GM18511 (cell line): ENCODE data around the gene HSPA2.
"Not testable (repeated sequence)": the region's sequence is repeated elsewhere in the genome, so short reads cannot be mapped to it uniquely, and the experiment has no call there.

Experiments used
- ATAC-seq: cut with Tn5 transposase; IDR thresholded peaks from one replicate; pipeline ENCODE4 v1.9.1; 2021; ENCODE audit warnings: mild to moderate bottlenecking, moderate library complexity; ENCODE audit not compliant: unreplicated experiment

The HSPA2 gene

DNA sequence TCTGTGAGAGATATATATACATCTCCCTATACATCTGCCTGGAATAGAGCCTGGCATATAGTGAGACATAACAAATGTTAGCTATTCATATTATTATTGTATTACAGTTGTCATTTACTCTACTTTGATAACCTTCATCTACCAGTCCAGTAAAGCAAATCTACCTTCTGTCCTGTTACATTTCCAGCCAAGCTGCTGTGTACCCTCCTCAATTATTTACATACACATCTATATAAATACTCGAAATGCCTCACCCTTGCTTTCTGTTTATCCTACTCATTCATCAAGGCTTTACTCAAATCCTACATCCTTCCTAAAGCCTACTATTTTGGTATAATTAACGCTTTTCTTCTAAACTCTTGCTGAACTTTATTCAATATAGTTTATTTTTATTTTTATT is 27.3 kb upstream of the HSPA2 start:
- ATAC-seq, result no peak

- no peak for ATAC-seq
These were observed 25.5 kb upstream of the HSPA2 start for GRCh38 chr14:64515053-64515452.

DNA sequence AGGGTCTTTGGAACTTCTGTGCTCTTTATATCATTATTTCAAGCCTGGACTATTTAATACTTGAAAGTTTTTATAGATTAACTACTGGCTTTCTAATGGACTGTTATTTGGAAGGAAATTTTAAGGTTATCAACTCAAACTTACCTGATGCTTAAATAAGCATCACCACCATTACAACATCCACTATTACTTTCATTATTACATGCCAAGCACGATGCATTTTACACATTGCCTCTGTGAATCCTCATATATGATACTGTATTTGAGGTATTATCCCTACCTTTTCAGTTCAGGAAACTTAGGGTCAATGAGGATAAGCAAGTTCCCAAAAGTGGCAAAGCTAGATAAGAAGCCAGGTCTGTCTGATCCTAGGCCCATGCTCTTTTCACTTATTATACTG is 23.6 kb upstream of the HSPA2 start:
- no peak for ATAC-seq

DNA sequence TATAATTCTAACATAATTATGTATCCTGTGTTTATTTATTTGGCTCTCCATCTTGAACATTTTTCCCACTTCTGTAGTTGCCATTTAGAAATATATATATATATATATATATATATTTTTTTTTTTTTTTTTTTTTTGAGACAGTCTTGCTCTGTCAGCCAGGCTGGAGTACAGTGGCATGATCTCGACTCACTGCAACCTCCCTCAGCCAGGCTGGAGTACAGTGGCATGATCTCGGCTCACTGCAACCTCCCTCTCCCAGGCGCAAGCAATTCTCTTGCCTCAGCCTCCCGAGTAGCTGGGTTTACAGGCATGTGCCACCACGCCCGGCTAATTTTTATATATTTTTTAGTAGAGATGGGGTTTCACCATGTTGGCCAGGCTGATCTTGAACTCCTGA is 22.9 kb upstream of the HSPA2 start:
- ATAC-seq, result not testable (repeated sequence)

DNA sequence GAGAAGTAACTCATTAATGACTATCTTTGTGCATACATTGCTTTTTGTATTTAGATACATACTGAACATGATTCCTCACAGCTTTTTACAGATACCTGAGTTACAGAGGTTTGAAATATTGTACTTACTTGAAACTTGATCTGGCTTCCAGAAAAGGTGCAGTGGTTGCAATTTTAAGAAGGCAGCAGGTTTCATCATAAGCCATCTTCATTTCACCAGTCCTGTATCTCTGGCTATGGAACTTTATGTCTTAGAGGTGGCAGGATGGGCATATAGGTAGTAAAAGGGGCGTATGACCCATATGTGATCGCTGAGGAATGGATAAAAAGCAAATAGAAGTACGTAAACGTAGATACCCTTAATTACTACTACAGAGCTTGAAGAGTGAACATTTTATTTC is 22.3 kb upstream of the HSPA2 start:
- no peak for ATAC-seq

DNA sequence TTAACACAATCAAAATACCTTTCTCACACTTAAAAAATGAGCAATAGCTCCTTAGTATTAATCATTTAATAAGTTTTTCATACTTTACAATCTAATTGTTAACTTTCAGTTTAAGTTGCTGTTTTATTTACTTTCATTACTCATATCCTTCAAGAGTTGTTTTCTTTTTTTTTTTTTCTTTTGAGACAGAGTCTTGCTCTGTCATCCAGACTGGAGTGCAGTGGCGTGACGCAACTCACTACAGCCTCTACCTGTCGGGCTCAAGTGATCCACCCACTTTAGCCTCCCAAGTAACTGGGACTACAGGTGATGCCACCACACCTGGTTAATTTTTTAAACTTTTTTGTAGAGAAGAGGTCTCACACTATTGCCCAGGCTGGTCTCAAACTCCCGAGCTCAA is 19.8 kb upstream of the HSPA2 start:
- no peak for ATAC-seq

DNA sequence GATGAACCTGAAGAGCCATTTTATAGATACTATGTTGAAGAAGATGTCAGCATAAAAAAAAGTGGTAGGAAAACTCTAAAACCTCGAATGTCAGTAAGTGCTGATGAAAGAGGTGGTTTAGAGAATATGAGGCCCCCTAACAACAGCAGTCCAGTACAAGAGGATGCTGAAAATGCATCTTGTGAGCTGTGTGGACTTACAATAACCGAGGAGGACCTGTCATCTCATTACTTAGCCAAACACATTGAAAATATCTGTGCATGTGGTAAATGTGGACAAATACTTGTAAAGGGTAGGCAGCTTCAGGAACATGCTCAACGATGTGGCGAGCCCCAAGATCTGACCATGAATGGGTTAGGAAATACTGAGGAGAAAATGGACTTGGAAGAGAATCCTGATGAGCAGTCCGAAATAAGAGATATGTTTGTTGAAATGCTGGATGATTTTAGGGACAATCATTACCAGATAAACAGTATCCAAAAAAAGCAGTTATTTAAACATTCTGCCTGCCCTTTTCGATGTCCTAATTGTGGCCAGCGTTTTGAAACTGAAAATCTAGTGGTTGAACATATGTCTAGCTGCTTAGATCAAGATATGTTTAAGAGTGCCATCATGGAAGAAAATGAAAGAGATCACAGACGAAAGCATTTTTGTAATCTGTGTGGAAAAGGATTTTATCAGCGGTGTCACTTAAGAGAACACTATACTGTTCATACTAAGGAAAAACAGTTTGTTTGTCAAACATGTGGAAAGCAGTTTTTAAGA is 17.8 kb upstream of the HSPA2 start:
- no peak for ATAC-seq

DNA sequence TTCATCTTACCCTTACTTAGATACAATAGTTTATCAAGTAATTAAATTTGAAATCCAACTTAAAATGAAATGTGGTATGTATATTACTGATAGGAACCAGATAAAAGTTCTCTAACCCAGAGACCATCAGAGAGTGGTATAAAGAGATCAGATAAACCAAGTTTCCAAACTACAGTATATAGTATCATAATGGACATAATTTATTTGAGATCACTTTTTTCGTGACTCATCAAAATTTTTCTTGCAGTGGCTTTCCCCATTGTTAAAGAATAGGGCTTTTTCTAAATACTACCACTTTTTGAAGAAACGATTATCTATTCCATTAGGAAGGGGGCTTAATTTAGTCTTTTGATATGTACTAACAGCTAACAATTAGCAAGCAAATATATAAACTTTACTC is 15.2 kb upstream of the HSPA2 start:
- ATAC-seq, result no peak

GRCh38 chr14:64531567-64531966 is 9.0 kb upstream of the HSPA2 start:
- no peak for ATAC-seq

- ATAC-seq, result no peak
These were observed 3.9 kb upstream of the HSPA2 start for GRCh38 chr14:64536488-64537245.

GRCh38 chr14:64541261-64541971 is 875 bp downstream of the HSPA2 start:
- no peak for ATAC-seq

- ATAC-seq, result no peak
These were observed 1.7 kb downstream of the HSPA2 start for GRCh38 chr14:64541972-64542835.

DNA sequence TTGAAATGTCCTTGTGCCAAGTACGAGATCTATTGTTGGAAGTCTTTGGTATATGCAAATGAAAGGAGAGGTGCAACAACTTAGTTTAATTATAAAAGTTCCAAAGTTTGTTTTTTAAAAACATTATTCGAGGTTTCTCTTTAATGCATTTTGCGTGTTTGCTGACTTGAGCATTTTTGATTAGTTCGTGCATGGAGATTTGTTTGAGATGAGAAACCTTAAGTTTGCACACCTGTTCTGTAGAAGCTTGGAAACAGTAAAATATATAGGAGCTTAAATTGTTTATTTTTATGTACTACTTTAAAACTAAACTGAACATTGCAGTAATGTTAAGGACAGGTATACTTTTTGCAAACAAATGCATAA is 2.3 kb downstream of the HSPA2 start:
- ATAC-seq, result no peak

DNA sequence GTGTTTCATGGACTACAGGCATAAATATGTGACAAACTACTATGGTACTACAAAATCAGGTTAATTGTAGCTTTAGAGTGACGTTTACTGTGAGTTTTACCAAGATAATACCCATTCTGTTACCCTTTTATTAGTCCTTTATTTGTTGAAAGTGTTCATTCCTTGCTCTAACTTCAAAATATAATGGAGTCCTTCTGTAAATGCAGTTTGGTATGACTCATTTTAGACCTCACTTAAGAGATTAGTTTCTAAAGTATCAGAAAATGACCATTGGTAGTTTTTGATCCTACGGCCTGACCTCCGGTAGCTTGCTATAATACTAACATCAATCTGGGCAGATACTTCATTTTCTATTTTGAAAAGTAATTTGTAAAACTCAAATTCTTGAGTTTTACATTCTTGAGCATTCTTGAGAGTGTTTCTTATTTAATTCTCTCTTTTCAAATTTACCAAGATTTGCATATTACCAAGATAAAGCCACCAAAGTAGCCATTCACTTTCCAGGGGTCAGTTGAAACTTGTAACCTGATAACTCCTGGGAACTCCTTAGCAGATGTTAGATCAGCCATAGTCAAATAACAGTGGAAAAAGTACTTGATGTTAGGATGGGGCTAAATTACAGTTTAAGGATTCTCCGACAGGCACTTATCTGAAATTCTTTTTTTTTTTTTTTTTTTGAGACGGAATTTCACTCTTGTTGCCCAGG is 4.2 kb downstream of the HSPA2 start:
- no peak for ATAC-seq

DNA sequence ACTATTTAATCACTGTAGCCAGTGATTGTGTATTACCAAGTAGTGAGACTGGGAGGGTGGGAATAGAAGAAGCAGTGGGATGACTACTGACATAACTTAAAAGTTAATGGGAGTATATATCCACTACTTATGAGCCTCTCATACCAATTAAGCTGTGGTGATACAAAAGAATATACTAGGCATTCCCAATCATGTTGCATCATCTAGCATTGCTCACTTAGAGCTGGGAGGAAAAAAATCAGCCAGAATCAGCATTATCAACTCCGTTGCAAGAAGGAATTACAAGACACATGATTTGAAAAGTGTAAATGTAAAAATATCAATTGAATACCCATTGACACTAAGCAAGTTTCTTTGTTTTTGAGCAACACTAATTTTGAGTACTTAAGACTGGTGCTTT is 8.5 kb downstream of the HSPA2 start:
- no peak for ATAC-seq

GRCh38 chr14:64549791-64550620 is 9.5 kb downstream of the HSPA2 start, which contains the start of gene PPP1R36:
TSS of gene PPP1R36 (plus strand) at chr14:64549961. CDS start at chr14:64549998, 37 bp downstream.
- ATAC-seq, result no peak

- no peak for ATAC-seq
These were observed 10.2 kb downstream of the HSPA2 start for GRCh38 chr14:64550621-64551333.

DNA sequence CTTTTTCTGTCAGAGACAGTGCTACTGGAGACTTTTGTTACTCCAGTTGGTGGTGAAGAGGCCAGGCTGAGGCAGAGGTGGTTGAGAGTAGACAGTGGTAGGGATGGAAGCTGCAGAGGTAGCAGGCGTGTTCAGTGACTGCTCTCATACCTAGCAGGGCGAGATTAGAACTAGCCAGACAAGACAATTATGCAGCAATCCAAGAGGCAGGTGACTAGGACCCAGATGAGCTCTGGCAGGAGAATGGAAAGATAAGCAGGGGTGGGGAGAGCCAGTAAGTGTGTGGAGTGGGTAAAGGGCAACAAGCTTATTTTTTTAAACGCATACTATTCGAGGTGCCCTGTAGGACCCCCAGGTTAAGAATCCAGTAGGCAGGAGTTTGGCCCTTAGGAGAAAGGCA is 14.0 kb downstream of the HSPA2 start:
- ATAC-seq, result no peak

DNA sequence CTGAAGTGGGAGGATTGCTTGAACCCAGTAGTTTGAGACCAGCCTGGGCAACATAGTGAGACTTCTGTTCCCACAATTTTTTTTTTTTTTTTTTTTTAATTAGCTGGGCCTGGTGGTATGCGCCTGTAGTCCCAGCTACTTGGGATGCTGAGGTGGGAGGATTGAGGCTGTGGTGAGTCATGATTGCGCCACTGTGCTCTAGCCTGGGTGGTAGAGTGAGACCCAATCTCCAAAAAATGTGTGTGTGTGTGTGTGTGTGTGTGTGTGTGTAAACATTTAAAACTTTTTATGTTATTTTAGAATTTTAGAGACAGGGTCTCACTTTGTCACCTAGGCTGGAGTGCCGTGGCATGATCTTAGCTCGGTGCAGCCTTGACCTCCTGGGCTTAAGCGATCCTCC is 16.0 kb downstream of the HSPA2 start:
- no peak for ATAC-seq
